K562 (cell line): ENCODE data around the gene CD3D. TPM values are rescaled to one million over a fixed set of nuclear protein-coding genes. Genes with fewer than 3 reads are reported as not detected.

Source experiments
- BCL6 ChIP-seq: fragments of 250-450 bp; sonication (Bioruptor Pico); IDR thresholded peaks from 2 replicates; pipeline ENCODE4 v1.4.0; 2020
- CBX2 ChIP-seq: fragments of 200-600 bp; sonication (generic); IDR thresholded peaks from one replicate; pipeline ENCODE4 v1.6.1; 2012; ENCODE audit warnings: mild to moderate bottlenecking, low read length, inconsistent platforms; ENCODE audit not compliant: insufficient read depth, poor library complexity, severe bottlenecking
- CC2D1A ChIP-seq: fragments of 450-650 bp; IDR thresholded peaks from 2 replicates; pipeline ENCODE4 v1.6.1; 2017; ENCODE audit warnings: mild to moderate bottlenecking
- ETV5 ChIP-seq: sonication (generic); formaldehyde crosslinking; IDR thresholded peaks from 2 replicates; pipeline ENCODE4 v1.4.0; 2020; ENCODE audit warnings: low read depth, mild to moderate bottlenecking, missing genetic modification reagents
- HDAC3 ChIP-seq: fragments of 450-650 bp; IDR thresholded peaks from 2 replicates; pipeline ENCODE4 v1.6.1; 2018; ENCODE audit warnings: borderline replicate concordance, mild to moderate bottlenecking, moderate library complexity; ENCODE audit not compliant: partially characterized antibody
- HNRNPLL ChIP-seq: fragments of 200-400 bp; formaldehyde crosslinking; IDR thresholded peaks from 2 replicates; pipeline ENCODE4 v1.6.1; 2017; ENCODE audit warnings: low read length, low read depth, mild to moderate bottlenecking; ENCODE audit not compliant: poor library complexity, severe bottlenecking
- NCOA6 ChIP-seq: fragments of 450-650 bp; IDR thresholded peaks from 2 replicates; pipeline ENCODE4 v1.6.1; 2017; ENCODE audit warnings: mild to moderate bottlenecking
- PCBP2 ChIP-seq: fragments of 200-400 bp; formaldehyde crosslinking; IDR thresholded peaks from 2 replicates; pipeline ENCODE4 v1.6.1; 2018; ENCODE audit warnings: low read length, low read depth, mild to moderate bottlenecking, moderate library complexity; ENCODE audit not compliant: poor library complexity, severe bottlenecking
- RFX7 ChIP-seq: fragments of 250-450 bp; sonication (Bioruptor Pico); IDR thresholded peaks from 2 replicates; pipeline ENCODE4 v1.5.1; 2021; ENCODE audit warnings: mild to moderate bottlenecking
- SIN3B ChIP-seq: fragments of 450-650 bp; IDR thresholded peaks from 2 replicates; pipeline ENCODE4 v1.6.1; 2017; ENCODE audit warnings: low read depth, mild to moderate bottlenecking, moderate library complexity
- TEAD1 ChIP-seq, 2 experiments: fragments of 450-650 bp in 1 of 2; sonication (generic) in 1 of 2; formaldehyde crosslinking; IDR thresholded peaks; 2 replicates each; pipeline versions ENCODE4 v1.4.0 to v1.8.0; 2020 to 2022; ENCODE audit warnings: mild to moderate bottlenecking in 2 of 2, missing genetic modification reagents in 1 of 2
- ZBED1 ChIP-seq: IDR thresholded peaks from 2 replicates; pipeline ENCODE4 v1.6.1; 2014
- ZC3H8 ChIP-seq: fragments of 450-650 bp; IDR thresholded peaks from 2 replicates; pipeline ENCODE4 v1.6.1; 2017
- ZNF146 ChIP-seq: IDR thresholded peaks from one replicate; pipeline ENCODE4 v1.6.1; 2018; ENCODE audit warnings: missing compliant biosample characterization; ENCODE audit not compliant: unreplicated experiment
- ZNF589 ChIP-seq: fragments of 200-800 bp; sonication (Bioruptor generic); IDR thresholded peaks from 2 replicates; pipeline ENCODE4 v1.6.1; 2016; ENCODE audit warnings: low read depth, missing genetic modification characterization, missing compliant biosample characterization
- ZNF668 ChIP-seq: fragments of 250-450 bp; sonication (Bioruptor Pico); IDR thresholded peaks from 2 replicates; pipeline ENCODE4 v1.8.0; 2022; ENCODE audit warnings: mild to moderate bottlenecking, inconsistent platforms
- ZNF695 ChIP-seq: fragments of 450-650 bp; formaldehyde crosslinking; IDR thresholded peaks from 2 replicates; pipeline ENCODE4 v1.4.0; 2020; ENCODE audit warnings: mild to moderate bottlenecking, moderate library complexity
- ZNF830 ChIP-seq: fragments of 250-450 bp; sonication (Bioruptor Pico); IDR thresholded peaks from 2 replicates; pipeline ENCODE4 v1.5.0; 2021; ENCODE audit warnings: mild to moderate bottlenecking
- polyA plus RNA-seq, 8 experiments: library from polyadenylated mRNA; depleted of rRNA in 4 of 8; stranded (reverse) in 5 of 8; unstranded in 3 of 8; fragments of >200 nt; fragmentation: Nextera tagmentation in 2 of 8; fragmentation: Illumina TruSeq in 1 of 8; extraction: Ambion mirVana in 2 of 8; extraction: Trizol in 1 of 8; gene quantifications; 2 replicates each; pipeline versions ENCODE4 v1.2.1 to v1.2.3, GENCODE V29; 2011 to 2014; ENCODE audit warnings: inconsistent platforms in 1 of 8, missing spikeins in 1 of 8
- total RNA-seq, 7 experiments: library from RNA; depleted of rRNA in 6 of 7; stranded (reverse); fragments of >200 nt in 6 of 7; fragmentation: Illumina TruSeq in 2 of 7; extraction: Trizol in 2 of 7; gene quantifications; 2 replicates each; pipeline versions ENCODE4 v1.2.1 to v1.2.3, GENCODE V29; 2011 to 2021; ENCODE audit warnings: low replicate concordance in 1 of 7
- TF ChIP-seq, protein P1 (sequence below): sonication (generic); formaldehyde crosslinking; IDR thresholded peaks from 2 replicates; pipeline ENCODE4 v1.8.1; 2023; ENCODE audit warnings: mild to moderate bottlenecking, missing genetic modification reagents
- TF ChIP-seq, protein P2 (sequence below): sonication (generic); formaldehyde crosslinking; IDR thresholded peaks from 2 replicates; pipeline ENCODE4 v1.8.0; 2022; ENCODE audit warnings: missing genetic modification reagents, mild to moderate bottlenecking, borderline replicate concordance
- TF ChIP-seq, protein P3 (sequence below), 2 experiments: fragments of 250-450 bp in 1 of 2; fragments of 450-650 bp in 1 of 2; sonication (Bioruptor Pico) in 1 of 2; IDR thresholded peaks; 2 replicates each; pipeline versions ENCODE4 v1.6.1 to v1.8.0; 2016 to 2021; ENCODE audit warnings: mild to moderate bottlenecking in 2 of 2, moderate library complexity in 2 of 2, missing compliant biosample characterization in 1 of 2, missing genetic modification characterization in 1 of 2
- TF ChIP-seq, protein P4 (sequence below): fragments of 450-650 bp; IDR thresholded peaks from 2 replicates; pipeline ENCODE4 v1.7.0; 2016; ENCODE audit warnings: borderline replicate concordance

The CD3D gene
- total and polyA plus RNA-seq, 9 of the 15 experiments (the other 6 are each of a cell fraction or from before 2014, with no cell fraction given), result 36.2 to 238 (median 67.1) TPM

DNA sequence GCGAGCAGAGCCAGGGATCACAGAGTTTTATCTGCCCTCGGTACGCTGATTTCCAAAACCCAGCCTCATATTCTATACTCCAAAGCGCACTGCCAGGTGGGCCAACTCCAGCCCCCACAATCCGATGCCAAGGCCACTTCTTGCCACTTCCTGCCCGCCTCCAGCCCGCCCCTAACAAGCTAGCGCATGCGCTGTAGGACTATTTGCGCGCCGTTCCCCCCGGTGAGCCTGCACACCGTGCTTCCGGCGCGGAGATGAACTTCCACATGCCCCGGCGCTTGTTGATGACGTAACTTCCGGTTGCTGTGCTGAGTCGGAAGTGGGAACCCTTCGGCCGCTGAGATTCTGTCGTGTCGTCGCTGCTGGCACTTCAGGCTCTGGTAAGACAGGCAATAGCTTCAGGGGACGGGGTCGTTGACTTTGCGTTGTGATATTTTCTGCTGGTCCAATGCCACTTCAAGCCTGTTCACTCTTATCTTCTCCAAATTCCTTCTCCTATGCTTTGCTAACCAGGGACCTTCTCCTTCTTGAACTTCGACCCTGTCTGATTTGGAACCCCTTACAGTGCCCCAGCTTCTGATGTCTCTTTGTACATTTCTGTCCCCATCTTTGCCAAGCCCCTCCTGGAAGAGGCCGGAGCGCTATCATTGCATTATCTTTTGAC lies 16.9 kb upstream of the CD3D start, which contains the start of gene UBE4A (continued):
- TF ChIP-seq, protein P1, sequence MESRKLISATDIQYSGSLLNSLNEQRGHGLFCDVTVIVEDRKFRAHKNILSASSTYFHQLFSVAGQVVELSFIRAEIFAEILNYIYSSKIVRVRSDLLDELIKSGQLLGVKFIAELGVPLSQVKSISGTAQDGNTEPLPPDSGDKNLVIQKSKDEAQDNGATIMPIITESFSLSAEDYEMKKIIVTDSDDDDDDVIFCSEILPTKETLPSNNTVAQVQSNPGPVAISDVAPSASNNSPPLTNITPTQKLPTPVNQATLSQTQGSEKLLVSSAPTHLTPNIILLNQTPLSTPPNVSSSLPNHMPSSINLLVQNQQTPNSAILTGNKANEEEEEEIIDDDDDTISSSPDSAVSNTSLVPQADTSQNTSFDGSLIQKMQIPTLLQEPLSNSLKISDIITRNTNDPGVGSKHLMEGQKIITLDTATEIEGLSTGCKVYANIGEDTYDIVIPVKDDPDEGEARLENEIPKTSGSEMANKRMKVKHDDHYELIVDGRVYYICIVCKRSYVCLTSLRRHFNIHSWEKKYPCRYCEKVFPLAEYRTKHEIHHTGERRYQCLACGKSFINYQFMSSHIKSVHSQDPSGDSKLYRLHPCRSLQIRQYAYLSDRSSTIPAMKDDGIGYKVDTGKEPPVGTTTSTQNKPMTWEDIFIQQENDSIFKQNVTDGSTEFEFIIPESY, result peak; percentile 60
- TF ChIP-seq TEAD1 (CRISPR knock-in tag; IDR thresholded peaks at IDR 0.05) (0 out of 4 replicates have a peak, but pooled peaks of 1 of the 2 experiments have one; percentile 63), CC2D1A (peak; percentile 98), ETV5 (CRISPR knock-in tag) (peak; percentile 88), ZC3H8 (no peak), SIN3B (peak; percentile 89), ZNF589 (peak; percentile 77), CBX2 (no peak), RFX7 (CRISPR knock-in tag) (no peak), ZNF146 (CRISPR knock-in tag) (no peak), HNRNPLL (no peak), PCBP2 (no peak), ZNF668 (CRISPR knock-in tag) (no peak), ZNF695 (CRISPR knock-in tag) (no peak), ZNF830 (CRISPR knock-in tag) (no peak), BCL6 (no peak), NCOA6 (no peak), HDAC3 (no peak), ZBED1 (no peak)
- TF ChIP-seq, protein P2, sequence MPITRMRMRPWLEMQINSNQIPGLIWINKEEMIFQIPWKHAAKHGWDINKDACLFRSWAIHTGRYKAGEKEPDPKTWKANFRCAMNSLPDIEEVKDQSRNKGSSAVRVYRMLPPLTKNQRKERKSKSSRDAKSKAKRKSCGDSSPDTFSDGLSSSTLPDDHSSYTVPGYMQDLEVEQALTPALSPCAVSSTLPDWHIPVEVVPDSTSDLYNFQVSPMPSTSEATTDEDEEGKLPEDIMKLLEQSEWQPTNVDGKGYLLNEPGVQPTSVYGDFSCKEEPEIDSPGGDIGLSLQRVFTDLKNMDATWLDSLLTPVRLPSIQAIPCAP, result no peak
- TF ChIP-seq, protein P3, sequence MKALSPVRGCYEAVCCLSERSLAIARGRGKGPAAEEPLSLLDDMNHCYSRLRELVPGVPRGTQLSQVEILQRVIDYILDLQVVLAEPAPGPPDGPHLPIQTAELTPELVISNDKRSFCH (CRISPR knock-in tag; IDR thresholded peaks at IDR 0.05), result no peak
- TF ChIP-seq, protein P3 (tag; IDR thresholded peaks at IDR 0.05), result peak; percentile 79; the same call in 1 of the 2 replicates
- TF ChIP-seq, protein P4, sequence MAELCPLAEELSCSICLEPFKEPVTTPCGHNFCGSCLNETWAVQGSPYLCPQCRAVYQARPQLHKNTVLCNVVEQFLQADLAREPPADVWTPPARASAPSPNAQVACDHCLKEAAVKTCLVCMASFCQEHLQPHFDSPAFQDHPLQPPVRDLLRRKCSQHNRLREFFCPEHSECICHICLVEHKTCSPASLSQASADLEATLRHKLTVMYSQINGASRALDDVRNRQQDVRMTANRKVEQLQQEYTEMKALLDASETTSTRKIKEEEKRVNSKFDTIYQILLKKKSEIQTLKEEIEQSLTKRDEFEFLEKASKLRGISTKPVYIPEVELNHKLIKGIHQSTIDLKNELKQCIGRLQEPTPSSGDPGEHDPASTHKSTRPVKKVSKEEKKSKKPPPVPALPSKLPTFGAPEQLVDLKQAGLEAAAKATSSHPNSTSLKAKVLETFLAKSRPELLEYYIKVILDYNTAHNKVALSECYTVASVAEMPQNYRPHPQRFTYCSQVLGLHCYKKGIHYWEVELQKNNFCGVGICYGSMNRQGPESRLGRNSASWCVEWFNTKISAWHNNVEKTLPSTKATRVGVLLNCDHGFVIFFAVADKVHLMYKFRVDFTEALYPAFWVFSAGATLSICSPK, result no peak
